Activated CD4-positive, CD25-positive, alpha-beta regulatory T cell (primary cell): ENCODE data around the gene TMEM212.
A peak's percentile ranks its signal among the peaks of the same experiment; 100 is the strongest.

ENCODE experiments used
- DNase-seq, 4 experiments: peaks; one replicate each; lab custom pipeline; 2025; lab: John Stamatoyannopoulos, UW

The TMEM212 gene

DNA sequence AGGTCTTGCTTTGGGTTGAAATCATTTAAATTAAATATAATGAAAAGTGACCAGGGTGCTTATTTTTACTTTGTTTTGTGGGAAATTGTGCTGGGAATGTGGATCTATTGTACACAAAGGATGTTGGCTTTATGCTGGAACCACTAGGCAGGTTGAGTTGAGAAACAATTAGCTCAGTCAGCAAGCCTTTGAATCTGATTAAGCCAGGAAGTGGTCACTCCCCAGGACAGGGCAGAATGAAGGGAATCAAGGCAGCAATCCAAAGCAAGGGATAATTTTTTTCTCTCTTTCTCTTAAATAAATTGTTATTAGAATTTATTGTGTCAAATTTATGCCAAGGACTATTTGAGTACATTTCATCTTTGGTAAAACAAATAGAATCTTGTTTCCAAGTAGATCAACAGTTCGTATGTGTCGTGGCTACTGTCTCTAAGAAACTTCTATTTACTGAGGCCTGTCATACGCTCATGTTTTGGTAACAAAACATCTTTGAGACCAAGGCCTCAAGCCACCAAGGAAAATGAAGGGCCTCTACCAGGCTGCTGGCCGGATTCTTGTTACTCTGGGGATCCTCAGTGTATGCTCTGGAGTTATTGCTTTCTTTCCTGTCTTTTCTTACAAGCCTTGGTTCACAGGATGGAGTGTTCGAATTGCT lies at the start of gene TMEM212:
Gene TMEM212, plus strand, starts transcription at position 486 of the 655 bp plus-strand sequence. Its CDS starts 35 bp downstream, at position 521.
- DNase-seq = no peak

- no peak for DNase-seq
Measured at GRCh38 chr3:171796625-171797264, 46.4 kb upstream of the TMEM212 start.

GRCh38 chr3:171797265-171797679 lies 45.9 kb upstream of the TMEM212 start:
- no peak for DNase-seq

GRCh38 chr3:171797873-171798272 lies 45.3 kb upstream of the TMEM212 start:
- DNase-seq = no peak

DNA sequence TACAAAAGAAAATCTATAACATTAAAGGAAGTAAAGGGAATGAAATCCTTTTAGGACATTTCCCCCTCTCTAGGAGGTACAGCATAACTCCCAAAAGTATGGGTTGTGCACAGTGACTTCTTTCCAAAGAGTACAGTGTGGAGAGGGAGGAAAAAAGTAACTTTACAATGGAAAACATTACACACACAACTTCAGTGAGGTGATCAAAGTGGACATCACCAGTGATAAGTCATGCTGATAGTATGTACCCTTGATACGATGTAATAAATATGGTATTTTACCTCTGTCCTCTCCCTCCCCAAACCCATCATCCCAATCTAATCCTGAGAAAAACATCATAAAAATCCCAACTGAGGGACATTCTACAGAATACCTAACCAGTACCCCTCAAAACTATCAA lies 43.6 kb upstream of the TMEM212 start:
- DNase-seq = no peak

DNA sequence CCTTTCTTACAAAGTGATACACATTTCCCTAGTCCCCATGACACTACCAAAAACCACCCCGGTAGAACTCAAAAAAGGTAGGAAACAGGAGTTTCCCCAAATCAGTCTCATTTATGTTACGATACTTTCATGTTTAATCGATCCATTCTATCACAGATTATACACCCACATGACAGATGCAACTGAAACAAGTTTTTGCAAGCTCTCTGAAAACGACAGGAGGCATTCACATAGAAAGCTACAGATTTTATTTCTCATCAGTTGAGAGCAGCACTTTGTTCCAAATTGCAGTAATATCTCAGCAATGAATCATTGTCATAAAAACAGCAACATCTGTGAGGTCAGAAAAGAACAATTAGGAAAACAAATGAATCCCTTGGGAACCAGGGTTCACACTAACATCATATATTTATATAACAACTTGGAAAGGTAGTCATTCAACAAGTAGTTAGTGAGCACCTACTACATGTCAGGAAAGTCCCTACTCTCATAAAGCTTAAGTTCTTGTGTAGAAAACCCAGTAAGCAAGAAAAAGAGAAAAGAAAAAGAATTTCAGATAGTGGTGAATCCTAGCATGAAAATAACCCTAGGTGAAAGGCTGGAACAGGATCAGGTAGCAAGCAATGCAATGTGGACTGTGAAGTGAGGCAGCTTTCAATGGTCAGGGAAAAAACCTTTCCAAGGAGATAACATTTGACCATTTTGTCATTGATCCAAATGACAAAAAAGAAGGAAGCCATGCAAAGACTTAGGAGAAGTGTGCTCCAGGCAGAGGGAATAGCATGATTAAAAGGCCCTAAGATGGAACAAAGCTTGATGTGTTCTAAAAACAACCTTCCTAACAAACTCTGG lies 41.2 kb upstream of the TMEM212 start:
- no peak for DNase-seq

GRCh38 chr3:171802590-171802956 lies 40.6 kb upstream of the TMEM212 start:
- DNase-seq = no peak

DNA sequence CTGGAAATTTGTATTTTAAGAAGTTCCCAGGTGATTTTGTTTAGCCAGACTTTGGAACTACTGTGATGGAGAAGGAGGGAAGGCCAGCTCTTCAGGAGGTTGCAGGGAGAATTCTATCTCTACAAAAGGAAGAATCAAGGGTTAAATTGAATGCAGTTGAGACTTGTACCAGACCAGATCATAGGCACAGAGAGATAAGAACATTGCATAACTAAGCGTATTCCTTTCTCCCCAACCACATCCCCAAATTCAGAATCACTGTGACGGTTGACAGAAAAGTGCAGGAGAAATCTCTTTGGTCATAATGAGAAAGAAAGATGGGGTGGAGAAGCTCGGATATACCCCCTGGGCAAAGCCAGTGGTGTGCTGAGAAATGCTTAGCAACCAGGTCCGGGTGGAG lies 40.1 kb upstream of the TMEM212 start:
- no peak for DNase-seq

DNA sequence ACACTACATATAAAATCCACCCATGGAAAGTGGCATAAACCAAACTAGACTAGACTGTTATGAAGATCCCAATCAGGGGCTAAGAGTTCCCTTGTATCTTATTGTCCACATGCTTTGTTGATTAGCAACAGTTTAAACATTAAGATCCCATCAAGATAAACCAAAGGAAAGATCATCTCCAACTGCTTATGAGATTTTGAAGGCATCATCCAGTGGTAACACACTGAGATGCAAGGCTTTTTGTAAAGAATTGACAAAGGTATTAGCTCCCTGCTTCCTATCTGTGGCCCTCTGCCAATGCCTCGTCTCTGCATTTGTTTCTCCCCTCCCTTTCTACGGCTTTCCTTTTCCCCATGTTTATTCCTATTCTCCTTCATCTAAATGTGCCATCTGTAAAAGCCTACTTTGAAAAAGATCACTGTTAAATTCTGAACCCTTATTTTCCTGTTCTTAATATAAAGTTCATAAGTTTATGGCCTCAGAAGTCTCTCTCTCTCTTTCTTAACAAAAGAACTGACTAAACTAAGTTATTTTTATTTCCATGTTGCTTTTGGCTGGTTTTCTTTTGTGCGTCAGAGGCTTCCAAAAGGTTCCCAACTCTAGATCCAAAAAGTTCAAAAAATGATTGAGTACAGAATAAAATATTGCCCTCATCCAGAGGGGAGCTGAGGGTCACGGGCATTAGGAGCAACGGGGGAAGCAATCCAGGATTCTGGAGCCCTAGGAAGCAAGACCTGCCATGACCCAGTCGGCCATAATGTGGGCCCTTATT lies 38.3 kb upstream of the TMEM212 start:
- no peak for DNase-seq

GRCh38 chr3:171805687-171806086 lies 37.5 kb upstream of the TMEM212 start:
- no peak for DNase-seq

GRCh38 chr3:171806200-171807128 lies 36.7 kb upstream of the TMEM212 start:
- DNase-seq = no peak

DNA sequence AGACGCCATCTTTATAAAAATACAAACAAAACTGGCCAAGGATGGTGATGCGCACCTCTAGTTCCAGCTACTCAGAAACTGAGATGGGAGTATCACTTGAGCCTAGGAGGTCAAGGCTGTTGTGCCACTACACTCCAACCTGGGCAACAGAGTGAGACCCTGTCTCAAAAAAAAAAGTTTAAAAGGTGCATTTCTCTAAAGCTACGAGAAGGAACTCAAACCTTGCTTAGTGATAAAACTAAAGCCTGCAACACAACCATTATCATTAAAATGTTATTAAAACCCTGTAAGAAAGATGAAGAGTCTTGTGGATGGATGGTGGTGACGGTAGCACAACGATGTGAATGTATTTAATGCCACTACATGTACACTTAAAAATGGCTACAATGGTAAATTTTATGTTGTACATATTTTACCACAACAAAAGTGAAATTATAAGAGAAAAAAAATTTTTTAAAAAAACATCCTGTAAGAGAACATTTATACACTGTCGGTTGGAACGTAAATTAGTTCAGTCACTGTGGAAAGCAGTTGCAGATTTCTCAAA lies 35.9 kb upstream of the TMEM212 start:
- DNase-seq = no peak

DNA sequence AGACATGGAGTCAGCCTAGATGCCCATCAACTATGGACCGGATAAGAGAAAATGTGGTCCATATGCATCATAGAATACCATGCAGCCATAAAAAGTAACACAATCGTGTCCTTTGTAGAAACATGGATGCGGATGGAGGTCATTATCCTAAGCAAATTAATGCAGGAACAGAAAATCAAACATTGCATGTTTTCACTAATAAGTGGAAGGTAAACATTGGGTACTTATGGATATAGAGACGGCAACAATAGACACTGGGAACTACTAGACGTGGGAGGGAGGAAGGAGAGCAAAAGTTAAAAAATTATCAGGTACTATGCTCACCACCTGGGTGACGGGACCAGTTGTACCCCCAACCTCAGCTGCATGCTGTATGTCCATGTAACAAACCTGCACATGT lies 35.3 kb upstream of the TMEM212 start:
- DNase-seq = no peak

DNA sequence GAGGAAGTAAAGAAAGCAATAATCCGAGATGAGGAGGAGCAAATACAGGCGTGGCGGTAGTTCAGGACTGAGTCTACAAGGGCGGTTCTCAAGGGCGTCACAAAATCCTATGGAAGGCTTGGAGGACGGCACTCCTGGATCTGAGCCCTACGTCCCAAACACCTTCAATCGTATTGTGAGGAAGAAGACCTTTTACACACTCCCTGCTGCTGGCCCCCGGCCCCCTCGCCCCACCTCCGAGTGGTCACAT lies 33.6 kb upstream of the TMEM212 start:
- DNase-seq = no peak

DNA sequence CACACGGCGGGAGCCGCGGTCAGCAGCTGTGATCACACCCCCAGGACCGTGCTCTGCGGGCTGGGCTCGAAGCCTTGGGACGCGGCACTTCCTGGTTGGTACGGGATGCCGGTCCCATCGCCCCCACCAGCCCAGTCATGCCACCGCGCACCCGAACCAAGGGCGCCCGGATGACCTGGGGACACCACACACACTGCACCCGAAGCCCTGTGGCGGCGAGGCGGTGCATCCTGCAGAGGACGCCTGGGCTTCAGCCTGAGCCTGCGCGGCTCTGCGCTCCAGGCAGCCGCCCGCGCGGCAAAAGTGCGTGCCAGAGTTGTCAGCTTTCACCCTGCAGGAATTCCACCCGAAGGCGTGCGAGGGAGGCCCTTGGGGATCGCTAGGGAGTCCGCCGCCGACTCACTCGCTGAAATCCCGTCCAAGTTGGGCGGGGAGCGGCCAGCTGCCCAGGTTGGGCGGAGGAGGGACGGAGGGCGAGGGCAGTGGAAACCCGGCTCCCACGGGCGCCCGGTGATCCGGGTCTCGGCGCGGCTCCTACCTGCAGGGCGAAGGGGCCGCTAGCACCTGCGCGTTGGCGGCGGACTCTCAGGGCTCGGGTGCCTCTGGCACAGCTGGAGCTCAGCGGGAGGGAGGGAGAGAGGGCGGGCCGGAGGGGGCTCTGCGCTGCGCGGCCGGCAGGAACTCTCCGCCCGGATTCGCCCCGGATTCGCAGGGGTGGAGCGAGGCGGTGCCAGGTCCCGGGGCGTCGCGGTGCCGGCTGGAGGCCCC lies 33.1 kb upstream of the TMEM212 start, which contains the start of gene PLD1:
Gene PLD1, minus strand, starts transcription at position 623 of the 768 bp plus-strand sequence. CDS start 72,432 bp downstream, outside the sequence.
- DNase-seq = peak in 2 of 4 experiments; percentile 24 to 35

- no peak for DNase-seq
Measured at GRCh38 chr3:171810629-171811294, 32.4 kb upstream of the TMEM212 start.

GRCh38 chr3:171811295-171811912 lies 31.7 kb upstream of the TMEM212 start:
- no peak for DNase-seq

- no peak for DNase-seq
Measured at GRCh38 chr3:171811913-171812335, 31.2 kb upstream of the TMEM212 start.

GRCh38 chr3:171812811-171813210 lies 30.3 kb upstream of the TMEM212 start:
- DNase-seq = no peak
